ENCODE data around the gene C3.

DNA sequence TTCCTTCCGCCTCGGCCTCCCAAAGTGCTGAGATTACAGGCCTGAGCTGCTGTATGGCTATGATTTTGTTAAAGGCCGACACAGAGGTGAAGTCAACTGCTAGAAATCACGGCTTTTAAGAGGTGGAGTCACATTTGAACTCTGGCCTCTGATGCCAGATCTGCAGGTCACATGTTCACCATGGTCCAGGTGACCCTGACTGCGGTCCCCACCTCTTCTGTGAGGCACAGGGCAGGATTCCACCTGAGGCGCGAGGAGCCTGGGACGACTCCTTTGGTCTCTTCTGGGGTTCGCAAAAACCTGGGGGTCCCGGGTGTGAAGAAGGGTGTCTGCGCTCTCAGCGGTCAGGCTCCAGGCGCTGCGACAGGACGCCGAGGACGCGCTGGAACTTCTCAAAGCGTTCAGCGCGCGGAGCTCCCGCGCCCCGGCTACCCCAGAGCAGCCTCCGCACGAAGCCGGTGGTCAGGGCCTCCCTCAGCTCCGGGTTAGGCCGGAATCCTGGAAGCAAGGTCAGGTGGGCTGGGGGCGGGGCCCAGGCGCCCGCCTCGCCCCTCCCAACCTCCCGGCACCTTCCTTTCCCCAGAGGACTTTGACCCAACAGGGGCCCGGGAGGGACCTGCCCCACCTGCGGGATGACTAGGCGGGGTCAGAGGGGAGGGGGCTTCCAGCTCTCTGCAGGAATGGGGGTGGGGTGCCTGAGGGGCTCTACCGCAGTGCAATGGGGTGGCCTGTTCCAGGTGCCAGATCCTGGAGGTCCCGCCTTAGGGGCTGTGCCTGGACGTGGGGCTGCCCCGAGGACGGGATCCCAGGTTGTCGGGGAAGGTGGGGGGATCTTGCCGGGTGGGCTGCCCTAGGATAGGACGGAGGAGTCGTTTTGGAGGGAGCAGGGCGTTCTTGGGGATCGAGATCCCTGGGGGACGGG lies 32.1 kb upstream of the C3 start:
- TF ChIP-seq EP300 (IDR thresholded peaks at IDR 0.05) = no peak
- TF ChIP-seq, protein P1, sequence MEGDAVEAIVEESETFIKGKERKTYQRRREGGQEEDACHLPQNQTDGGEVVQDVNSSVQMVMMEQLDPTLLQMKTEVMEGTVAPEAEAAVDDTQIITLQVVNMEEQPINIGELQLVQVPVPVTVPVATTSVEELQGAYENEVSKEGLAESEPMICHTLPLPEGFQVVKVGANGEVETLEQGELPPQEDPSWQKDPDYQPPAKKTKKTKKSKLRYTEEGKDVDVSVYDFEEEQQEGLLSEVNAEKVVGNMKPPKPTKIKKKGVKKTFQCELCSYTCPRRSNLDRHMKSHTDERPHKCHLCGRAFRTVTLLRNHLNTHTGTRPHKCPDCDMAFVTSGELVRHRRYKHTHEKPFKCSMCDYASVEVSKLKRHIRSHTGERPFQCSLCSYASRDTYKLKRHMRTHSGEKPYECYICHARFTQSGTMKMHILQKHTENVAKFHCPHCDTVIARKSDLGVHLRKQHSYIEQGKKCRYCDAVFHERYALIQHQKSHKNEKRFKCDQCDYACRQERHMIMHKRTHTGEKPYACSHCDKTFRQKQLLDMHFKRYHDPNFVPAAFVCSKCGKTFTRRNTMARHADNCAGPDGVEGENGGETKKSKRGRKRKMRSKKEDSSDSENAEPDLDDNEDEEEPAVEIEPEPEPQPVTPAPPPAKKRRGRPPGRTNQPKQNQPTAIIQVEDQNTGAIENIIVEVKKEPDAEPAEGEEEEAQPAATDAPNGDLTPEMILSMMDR (IDR thresholded peaks at IDR 0.05) = no peak

Data from upper lobe of left lung (tissue), 4 donors.